Hepatocyte (in vitro differentiated cells): ENCODE measurements around the gene C16orf89. TPM values are rescaled to one million over a fixed set of nuclear protein-coding genes. Genes with fewer than 3 reads are reported as not detected.

ENCODE experiments used
- DNase-seq: peaks from one replicate; pipeline ENCODE4 v3.0.0-alpha.2; 2016; ENCODE audit warnings: low spot score
- H2AFZ ChIP-seq: fragments of 200-600 bp; sonication (generic); 2 replicates; pipeline ENCODE4 v1.6.0; 2016; ENCODE audit warnings: antibody characterized with exemption, mild to moderate bottlenecking
- H3K27ac ChIP-seq: fragments of 200-600 bp; sonication (generic); 2 replicates; pipeline ENCODE4 v1.5.1; 2016; ENCODE audit warnings: mild to moderate bottlenecking
- H3K27me3 ChIP-seq: fragments of 200-600 bp; sonication (generic); 2 replicates; pipeline ENCODE4 v1.6.1; 2016
- H3K36me3 ChIP-seq: fragments of 200-600 bp; sonication (generic); replicated peaks from 2 replicates; pipeline ENCODE4 v1.5.1; 2016; ENCODE audit warnings: low read depth; ENCODE audit not compliant: insufficient read depth
- H3K4me1 ChIP-seq: fragments of 200-600 bp; sonication (generic); 2 replicates; pipeline ENCODE4 v1.5.1; 2016; ENCODE audit warnings: mild to moderate bottlenecking, moderate library complexity; ENCODE audit not compliant: insufficient read depth
- H3K4me2 ChIP-seq: fragments of 200-600 bp; sonication (generic); 2 replicates; pipeline ENCODE4 v1.6.0; 2016
- H3K4me3 ChIP-seq: fragments of 200-600 bp; sonication (generic); 2 replicates; pipeline ENCODE4 v1.5.1; 2016; ENCODE audit warnings: mild to moderate bottlenecking
- H3K79me2 ChIP-seq: fragments of 200-600 bp; sonication (generic); 2 replicates; pipeline ENCODE4 v1.6.0; 2017; ENCODE audit warnings: mild to moderate bottlenecking
- H3K9me2 ChIP-seq: fragments of 200-600 bp; sonication (generic); replicated peaks from 2 replicates; pipeline ENCODE4 v1.6.0; 2017; ENCODE audit warnings: mild to moderate bottlenecking; ENCODE audit not compliant: insufficient read depth
- H3K9me3 ChIP-seq: fragments of 200-600 bp; sonication (generic); 2 replicates; pipeline ENCODE4 v1.5.1; 2016; ENCODE audit warnings: low read depth, mild to moderate bottlenecking
- H4K20me1 ChIP-seq: fragments of 200-600 bp; sonication (generic); 2 replicates; pipeline ENCODE4 v1.6.0; 2016; ENCODE audit warnings: mild to moderate bottlenecking; ENCODE audit not compliant: insufficient read depth, poor library complexity, severe bottlenecking
- EZH2 ChIP-seq: fragments of 200-600 bp; sonication (generic); IDR thresholded peaks from 2 replicates; pipeline ENCODE4 v1.6.1; 2016; ENCODE audit warnings: antibody characterized with exemption, mild to moderate bottlenecking, borderline replicate concordance
- EZH2phosphoT487 ChIP-seq: fragments of 200-600 bp; sonication (generic); IDR thresholded peaks from one replicate; pipeline ENCODE4 v1.6.1; 2018; ENCODE audit warnings: antibody characterized with exemption, mild to moderate bottlenecking, low read depth, moderate library complexity; ENCODE audit not compliant: unreplicated experiment, severe bottlenecking
- WGBS: methylation state at CpG from one replicate; pipeline ENCODE4 v1.1.6; 2016; ENCODE audit warnings: low lambda C conversion rate; ENCODE audit errors: missing lambda C conversion rate; 5-methylcytosine and 5-hydroxymethylcytosine counted together
- polyA plus RNA-seq: library from polyadenylated mRNA; unstranded; fragments of >200 nt; fragmentation: Nextera tagmentation; extraction: Ambion mirVana; gene quantifications from 2 replicates; pipeline ENCODE4 v1.2.1, GENCODE V29; 2016
- total RNA-seq: library from RNA; depleted of rRNA; stranded (reverse); fragments of >200 nt; gene quantifications from 2 replicates; pipeline ENCODE4 v1.2.3, GENCODE V29; 2014
- TF ChIP-seq, protein P1 (sequence below): fragments of 200-600 bp; sonication (generic); IDR thresholded peaks from 2 replicates; pipeline ENCODE4 v1.5.1; 2016; ENCODE audit warnings: antibody characterized with exemption, mild to moderate bottlenecking; ENCODE audit not compliant: poor library complexity

Gene C16orf89
- total and polyA plus RNA-seq, 2 experiments from 2014 or later, result 1.1 to 3.8 TPM

DNA sequence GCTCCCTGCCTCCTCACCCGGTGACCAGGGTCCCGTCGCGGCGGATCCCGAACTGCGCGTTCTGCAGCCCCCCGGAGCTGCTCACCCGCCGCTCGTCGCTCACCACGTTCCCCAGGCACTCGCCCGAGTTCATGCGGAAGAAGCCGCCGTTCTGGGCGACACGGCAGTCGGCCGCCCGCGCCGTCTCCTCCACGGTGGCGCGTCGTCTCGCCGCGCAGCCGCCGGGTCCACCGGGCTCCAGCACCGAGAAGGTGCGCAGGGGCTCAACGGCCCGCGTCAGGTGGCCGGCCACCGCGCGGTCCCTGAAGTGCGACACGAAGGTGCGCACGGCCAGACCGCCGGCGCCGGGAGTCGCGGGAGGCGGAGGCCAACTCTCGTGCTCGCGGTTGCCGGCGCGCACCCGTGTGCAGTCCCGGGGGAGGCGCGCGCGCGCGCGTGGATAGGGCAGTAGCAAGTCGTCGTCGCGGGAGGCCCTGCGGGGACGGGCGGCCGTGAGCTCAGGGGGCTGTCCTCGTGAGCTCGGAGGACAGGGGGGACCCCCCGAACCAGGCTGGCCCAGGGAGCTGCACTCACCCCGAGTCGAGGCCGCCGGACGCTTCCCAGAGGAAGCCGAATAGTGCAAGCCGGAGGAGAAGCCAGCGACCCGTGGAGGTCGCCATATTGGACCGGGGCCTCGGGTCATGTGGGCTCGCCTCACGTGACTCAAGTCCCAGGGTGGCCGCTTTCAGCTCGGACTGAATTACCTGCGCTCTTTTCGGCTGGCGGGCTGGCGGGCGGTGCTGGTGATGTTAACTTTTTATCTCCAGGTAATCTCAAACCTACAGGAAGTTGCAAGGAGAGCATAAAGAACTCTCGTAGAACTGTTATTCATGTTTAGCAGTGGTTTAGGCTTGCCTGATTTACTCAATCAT is 32.2 kb downstream of the C16orf89 start, which contains the start of gene NAGPA:
Gene NAGPA (minus strand): TSS at position 680 of the 911 bp plus-strand sequence. CDS start 21 bp downstream, at position 659.
- Histone ChIP-seq H3K36me3 (no peaks in the 10 kb centered on the region), H4K20me1 (no peaks in the 10 kb centered on the region), H3K4me1 (peaks cover 14% of the 10 kb centered on the region), H3K27ac (peak within 1 kb of the TSS; percentile 80), H3K9me2 (no peaks in the 10 kb centered on the region), H3K4me2 (peak within 1 kb of the TSS; percentile 81), H3K9me3 (no peaks in the 10 kb centered on the region), H3K4me3 (peak within 1 kb of the TSS; percentile 94), H3K79me2 (peaks cover 8% of the 10 kb centered on the region), H3K27me3 (no peaks in the 10 kb centered on the region), H2AFZ (peak within 1 kb of the TSS; percentile 95)
- under 1% methylated on average over 102 of the region's 104 CpGs for WGBS
- DNase-seq, result peak; percentile 93
- TF ChIP-seq EZH2 (no peak), EZH2phosphoT487 (no peak)
- TF ChIP-seq, protein P1, sequence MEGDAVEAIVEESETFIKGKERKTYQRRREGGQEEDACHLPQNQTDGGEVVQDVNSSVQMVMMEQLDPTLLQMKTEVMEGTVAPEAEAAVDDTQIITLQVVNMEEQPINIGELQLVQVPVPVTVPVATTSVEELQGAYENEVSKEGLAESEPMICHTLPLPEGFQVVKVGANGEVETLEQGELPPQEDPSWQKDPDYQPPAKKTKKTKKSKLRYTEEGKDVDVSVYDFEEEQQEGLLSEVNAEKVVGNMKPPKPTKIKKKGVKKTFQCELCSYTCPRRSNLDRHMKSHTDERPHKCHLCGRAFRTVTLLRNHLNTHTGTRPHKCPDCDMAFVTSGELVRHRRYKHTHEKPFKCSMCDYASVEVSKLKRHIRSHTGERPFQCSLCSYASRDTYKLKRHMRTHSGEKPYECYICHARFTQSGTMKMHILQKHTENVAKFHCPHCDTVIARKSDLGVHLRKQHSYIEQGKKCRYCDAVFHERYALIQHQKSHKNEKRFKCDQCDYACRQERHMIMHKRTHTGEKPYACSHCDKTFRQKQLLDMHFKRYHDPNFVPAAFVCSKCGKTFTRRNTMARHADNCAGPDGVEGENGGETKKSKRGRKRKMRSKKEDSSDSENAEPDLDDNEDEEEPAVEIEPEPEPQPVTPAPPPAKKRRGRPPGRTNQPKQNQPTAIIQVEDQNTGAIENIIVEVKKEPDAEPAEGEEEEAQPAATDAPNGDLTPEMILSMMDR, result no peak

DNA sequence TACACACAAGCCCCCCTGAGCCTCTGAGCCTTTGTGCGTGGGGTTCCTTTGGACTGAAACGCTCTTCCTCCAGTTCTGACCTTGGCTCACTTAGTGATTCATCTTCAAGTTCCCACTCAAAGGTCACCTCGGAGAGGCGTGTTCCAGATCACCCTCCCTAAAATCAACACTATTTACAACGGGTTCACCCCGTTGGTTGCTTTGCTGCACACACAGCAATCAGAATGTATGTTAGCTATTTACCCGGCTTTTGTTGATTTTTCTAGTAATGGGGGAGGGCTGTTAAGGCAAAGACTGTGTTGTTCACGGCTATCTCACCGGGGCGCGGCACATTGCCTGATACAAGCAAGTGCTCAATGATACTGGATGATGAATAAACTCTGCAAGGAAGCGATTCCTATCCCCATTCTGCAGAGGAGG is 33.0 kb downstream of the C16orf89 start:
- Histone ChIP-seq H3K9me2 (no peaks in the 10 kb centered on the region), H3K79me2 (peaks cover 8% of the 10 kb centered on the region), H3K4me1 (peaks cover 14% of the 10 kb centered on the region), H3K27ac (peak overlapping the region; percentile 80), H4K20me1 (no peaks in the 10 kb centered on the region), H3K4me3 (peak overlapping the region; percentile 94), H3K27me3 (no peaks in the 10 kb centered on the region), H3K4me2 (peak overlapping the region; percentile 81), H3K9me3 (no peaks in the 10 kb centered on the region), H3K36me3 (no peaks in the 10 kb centered on the region), H2AFZ (peak overlapping the region; percentile 95)
- peak; percentile 51 for DNase-seq
- 44% methylated on average over 12 of the region's 12 CpGs for WGBS
- TF ChIP-seq EZH2 (no peak), EZH2phosphoT487 (no peak)
- TF ChIP-seq, protein P1, result no peak

DNA sequence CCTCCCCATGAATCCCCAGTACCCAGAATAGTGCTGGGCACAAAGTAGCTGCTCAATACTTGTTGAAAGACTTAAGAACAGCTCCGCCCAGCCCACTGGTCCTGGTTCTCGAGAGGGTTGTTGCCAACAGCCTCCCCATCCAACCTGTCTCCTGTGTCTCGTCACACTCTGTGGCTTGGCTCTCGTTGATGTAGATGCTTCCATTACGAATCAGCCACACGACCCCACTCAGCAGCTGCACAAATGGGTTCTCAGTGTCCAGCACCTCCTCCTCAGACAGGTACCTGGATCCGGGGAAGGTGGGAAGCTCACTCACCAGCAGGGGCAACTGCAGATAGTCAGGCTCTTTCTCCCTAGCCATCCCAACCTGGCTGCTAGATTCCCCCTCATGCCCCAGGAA is 34.2 kb downstream of the C16orf89 start:
- 88% methylated on average over 7 of the region's 7 CpGs for WGBS
- Histone ChIP-seq H4K20me1 (no peaks in the 10 kb centered on the region), H3K9me2 (no peaks in the 10 kb centered on the region), H3K27ac (no peak overlapping the region), H3K79me2 (peaks cover 8% of the 10 kb centered on the region), H2AFZ (no peak overlapping the region), H3K9me3 (no peaks in the 10 kb centered on the region), H3K4me1 (peaks cover 6% of the 10 kb centered on the region), H3K4me2 (no peak overlapping the region), H3K27me3 (no peaks in the 10 kb centered on the region), H3K4me3 (no peak overlapping the region), H3K36me3 (no peaks in the 10 kb centered on the region)
- DNase-seq, result no peak
- TF ChIP-seq EZH2, result no peak
- no peak for TF ChIP-seq EZH2phosphoT487
- TF ChIP-seq, protein P1, result no peak
